PC-3 (cell line): ENCODE measurements around the gene FCN3. TPM values are rescaled to one million over a fixed set of nuclear protein-coding genes. Genes with fewer than 3 reads are reported as not detected.
A peak's percentile ranks its signal among the peaks of the same experiment; 100 is the strongest.

ENCODE experiments used
- ATAC-seq: fragments of 200-7000 bp; cut with Tn5 transposase; 2 replicates; pipeline ENCODE4 v1.9.1; 2020; ENCODE audit warnings: mild to moderate bottlenecking, moderate library complexity
- BruUV-seq: library from RNA; stranded (reverse); fragments of 400-500 nt; replicated peaks from 2 replicates; lab custom pipeline; 2021; lab: Mats Ljungman, UMichigan
- CTCF ChIA-PET: fragments of 300-600 bp; sonication (Branson Sonifier 250); formaldehyde crosslinking; loops from one replicate; lab custom pipeline; 2022; ENCODE audit warnings: antibody characterized with exemption; lab: Charles Lee
- POLR2A ChIA-PET: fragments of 300-600 bp; sonication (Branson Sonifier 250); formaldehyde crosslinking; loops from one replicate; lab custom pipeline; 2022; ENCODE audit warnings: antibody characterized with exemption; ENCODE audit not compliant: unreplicated experiment; lab: Charles Lee
- DNase-seq: peaks from one replicate; pipeline ENCODE4 v3.0.0-alpha.2; 2015
- H2AFZ ChIP-seq: fragments of 300-600 bp; sonication (generic); 2 replicates; pipeline ENCODE4 v1.6.0; 2016; ENCODE audit warnings: antibody characterized with exemption, low read length
- H3F3A ChIP-seq: fragments of 300-600 bp; sonication (generic); one replicate; pipeline ENCODE4 v1.6.0; 2017; ENCODE audit warnings: antibody characterized with exemption, low read length, control low read depth, mild to moderate bottlenecking; ENCODE audit not compliant: unreplicated experiment
- H3K27ac ChIP-seq: fragments of 300-600 bp; sonication (generic); 2 replicates; pipeline ENCODE4 v1.5.1; 2016; ENCODE audit warnings: mild to moderate bottlenecking, low read length
- H3K27me3 ChIP-seq: fragments of 300-600 bp; sonication (generic); 2 replicates; pipeline ENCODE4 v1.6.1; 2016; ENCODE audit warnings: low read length, mixed read lengths
- H3K36me3 ChIP-seq: fragments of 300-600 bp; sonication (generic); 2 replicates; pipeline ENCODE4 v1.6.1; 2016; ENCODE audit warnings: low read depth, mixed run types, low read length, mixed read lengths
- H3K4me1 ChIP-seq: fragments of 300-600 bp; sonication (generic); 2 replicates; pipeline ENCODE4 v1.5.1; 2016; ENCODE audit warnings: low read length; ENCODE audit not compliant: insufficient read depth
- H3K4me2 ChIP-seq: fragments of 300-600 bp; sonication (generic); 2 replicates; pipeline ENCODE4 v1.6.0; 2016; ENCODE audit warnings: low read length
- H3K4me3 ChIP-seq: fragments of 300-600 bp; sonication (generic); 2 replicates; pipeline ENCODE4 v1.5.1; 2016; ENCODE audit warnings: mild to moderate bottlenecking, low read length, mixed read lengths
- H3K79me2 ChIP-seq: fragments of 300-600 bp; sonication (generic); 2 replicates; pipeline ENCODE4 v1.6.1; 2017; ENCODE audit warnings: low read length, mixed read lengths
- H3K9ac ChIP-seq: fragments of 300-600 bp; sonication (generic); 2 replicates; pipeline ENCODE4 v1.6.0; 2016; ENCODE audit warnings: mild to moderate bottlenecking, low read length
- H3K9me2 ChIP-seq: fragments of 300-600 bp; sonication (generic); replicated peaks from 2 replicates; pipeline ENCODE4 v1.6.1; 2016; ENCODE audit warnings: mixed run types, low read length, mixed read lengths
- H3K9me3 ChIP-seq: fragments of 300-600 bp; sonication (generic); 2 replicates; pipeline ENCODE4 v1.6.1; 2016; ENCODE audit warnings: low read length, mixed read lengths
- H4K20me1 ChIP-seq: fragments of 300-600 bp; sonication (generic); 2 replicates; pipeline ENCODE4 v1.6.1; 2016; ENCODE audit warnings: low read length, mixed read lengths
- CTCF ChIP-seq: fragments of 300-600 bp; sonication (generic); conservative IDR thresholded peaks from 2 replicates; pipeline ENCODE4 v1.5.1; 2017; ENCODE audit warnings: antibody characterized with exemption, low read depth, mild to moderate bottlenecking, low read length
- EZH2 ChIP-seq: fragments of 300-600 bp; sonication (generic); IDR thresholded peaks from one replicate; pipeline ENCODE4 v1.6.1; 2017; ENCODE audit warnings: antibody characterized with exemption, mild to moderate bottlenecking, low read length; ENCODE audit not compliant: unreplicated experiment
- EZH2phosphoT487 ChIP-seq: fragments of 300-600 bp; sonication (generic); IDR thresholded peaks from 2 replicates; pipeline ENCODE4 v1.6.1; 2018; ENCODE audit warnings: mild to moderate bottlenecking, antibody characterized with exemption, low read length, borderline replicate concordance
- intact Hi-C: fragments of 100-400 bp; cut with micrococcal nuclease; formaldehyde crosslinking; loops from 2 replicates; pipeline ENCODE4 v1.9.0; 2023
- total RNA-seq: library from RNA; depleted of rRNA; stranded (reverse); fragments of >200 nt; gene quantifications from 2 replicates; pipeline ENCODE4 v1.2.3, GENCODE V29; 2014

Gene FCN3
- total RNA-seq, 1 experiment from 2014 or later = not detected

GRCh38 chr1:27365372-27366112 is 9.1 kb downstream of the FCN3 start:
- Histone ChIP-seq H4K20me1 (no peaks in the 10 kb centered on the region), H3K4me1 (peaks cover 13% of the 10 kb centered on the region)

GRCh38 chr1:27364696-27365371 is 9.8 kb downstream of the FCN3 start:
- no peaks in the 10 kb centered on the region for H3K27me3 ChIP-seq
- H2AFZ ChIP-seq = peak overlapping the region; percentile 90
- ChIA-PET CTCF (interaction anchor here (2.5 kb wide), 1 partner anchor 65 kb away, joined by 11 read pairs; no protein-coding TSS in a partner anchor), POLR2A (interaction anchor here (0.6 kb wide), 2 partner anchors 206 to 1141 kb away, joined by 3 read pairs; partner anchors contain the start of gene RCC1)
- no peaks in the 10 kb centered on the region for H3F3A ChIP-seq
- intact Hi-C loops = loop anchor here (2.0 kb wide), 1 partner anchor 24 kb away; no protein-coding TSS in a partner anchor
- TSS peak; percentile 72 for BruUV-seq
- H3K9me3 ChIP-seq = no peaks in the 10 kb centered on the region
- H3K4me1 ChIP-seq = peaks cover 13% of the 10 kb centered on the region
- peaks cover 10% of the 10 kb centered on the region for H3K79me2 ChIP-seq
- no peaks in the 10 kb centered on the region; the same call in 1 of the 2 replicates for H3K36me3 ChIP-seq
- H3K27ac ChIP-seq = no peak overlapping the region
- DNase-seq (no peak), ATAC-seq (no peak)
- H4K20me1 ChIP-seq = no peaks in the 10 kb centered on the region
- H3K9me2 ChIP-seq = no peaks in the 10 kb centered on the region
- H3K4me3 ChIP-seq = peak overlapping the region; percentile 89
- peak overlapping the region; percentile 97 for H3K4me2 ChIP-seq
- no peak for TF ChIP-seq EZH2phosphoT487
- TF ChIP-seq CTCF = no peak
- no peak for TF ChIP-seq EZH2
- no peak overlapping the region for H3K9ac ChIP-seq

More at GRCh38 chr1:27365372-27366112, 9.1 kb downstream of the FCN3 start:
- peak; percentile 61 for ATAC-seq
- Histone ChIP-seq H3K27me3 (no peaks in the 10 kb centered on the region), H3K36me3 (no peaks in the 10 kb centered on the region), H3K4me2 (peak overlapping the region; percentile 97), H3K27ac (peak overlapping the region; percentile 55), H3K9me3 (no peaks in the 10 kb centered on the region), H3K9me2 (no peaks in the 10 kb centered on the region), H3K79me2 (peaks cover 10% of the 10 kb centered on the region), H3K9ac (peak overlapping the region; percentile 93), H2AFZ (peak overlapping the region; percentile 90), H3K4me3 (peak overlapping the region; percentile 89), H3F3A (no peaks in the 10 kb centered on the region)
- TF ChIP-seq CTCF (no peak), EZH2 (no peak), EZH2phosphoT487 (no peak)
- ChIA-PET POLR2A (interaction anchor here (0.6 kb wide), 3 partner anchors 23 to 1140 kb away, joined by 3 to 21 read pairs (median 3); partner anchors contain the start of gene RCC1), CTCF (interaction anchor here (0.5 to 2.5 kb wide), 5 partner anchors 30 to 398 kb away, joined by 5 to 16 read pairs (median 11); no protein-coding TSS in a partner anchor)
- BruUV-seq = no TSS peak
- peak; percentile 79 for DNase-seq
- intact Hi-C loops = loop anchor here (2.0 kb wide), 2 partner anchors 23 to 43 kb away; partner anchors contain the start of gene TMEM222
